SK-N-MC (cell line): ENCODE data around the gene TOP3B.

Experiments used
- EZH2 ChIP-seq: fragments of 200-600 bp; sonication (generic); IDR thresholded peaks from one replicate; pipeline ENCODE4 v1.6.1; 2017; ENCODE audit warnings: antibody characterized with exemption
- FOXP2 ChIP-seq: optimal IDR thresholded peaks from 2 replicates; pipeline ENCODE3; 2011; ENCODE audit warnings: mild to moderate bottlenecking, moderate library complexity; ENCODE audit not compliant: insufficient read depth; ENCODE audit errors: extremely low read length, control extremely low read depth
- POLR2AphosphoS5 ChIP-seq: IDR thresholded peaks from 2 replicates; pipeline ENCODE4 v1.6.1; 2012; ENCODE audit warnings: mild to moderate bottlenecking, low read depth, low read length, borderline replicate concordance

DNA sequence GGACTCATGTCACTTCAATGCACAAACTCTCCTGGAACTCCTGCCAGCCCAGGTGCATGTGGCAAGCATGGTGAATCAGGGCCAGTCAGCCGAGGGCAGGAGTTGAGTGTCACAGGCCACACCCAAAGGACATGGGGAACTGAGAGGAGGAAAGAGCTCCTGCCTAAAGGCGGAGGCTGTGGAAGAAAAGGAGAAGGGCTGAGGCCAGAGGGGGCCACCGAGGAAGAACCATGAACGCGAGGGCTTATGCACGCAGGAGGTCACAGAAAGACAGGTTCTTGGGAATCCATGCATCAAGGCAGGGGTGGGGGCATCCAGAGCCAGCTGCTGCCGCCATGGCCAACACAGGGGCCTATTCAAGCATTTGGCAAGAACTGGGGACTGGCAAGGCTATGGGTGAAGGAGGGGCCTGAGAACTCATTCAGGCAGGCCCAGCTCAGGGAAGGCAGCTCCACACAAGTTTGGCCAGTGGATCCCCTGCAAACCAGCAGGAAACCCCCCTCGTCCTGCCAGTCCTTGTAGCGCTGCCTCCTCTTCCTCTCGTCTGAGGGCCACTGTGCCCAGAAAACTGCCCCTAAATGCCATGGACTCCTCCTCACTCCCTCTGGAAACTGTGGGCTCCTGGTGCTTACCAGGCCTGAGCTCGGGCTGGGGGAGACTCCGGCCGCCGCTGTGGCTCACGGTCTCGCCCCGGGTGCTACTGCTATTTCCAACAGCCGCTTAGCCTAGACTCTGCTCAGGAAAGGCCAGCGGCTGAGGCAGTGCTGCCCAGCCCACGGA is 45.4 kb downstream of the TOP3B start:
- TF ChIP-seq POLR2AphosphoS5 (no peak), EZH2 (no peak), FOXP2 (no peak)
